C4-2B (cell line): Measurements from ENCODE around the gene MRPS18A.

Source experiments
- ZFX ChIP-seq: fragments of 450-650 bp; IDR thresholded peaks from 2 replicates; pipeline ENCODE4 v1.6.1; 2017
- TF ChIP-seq, protein P1 (sequence below): fragments of 450-650 bp; conservative IDR thresholded peaks from 2 replicates; pipeline ENCODE4 v1.5.1; 2017; ENCODE audit warnings: mild to moderate bottlenecking

GRCh38 chr6:43712579-43712978 is 25.0 kb upstream of the MRPS18A start:
- no peak for TF ChIP-seq ZFX
- TF ChIP-seq, protein P1, sequence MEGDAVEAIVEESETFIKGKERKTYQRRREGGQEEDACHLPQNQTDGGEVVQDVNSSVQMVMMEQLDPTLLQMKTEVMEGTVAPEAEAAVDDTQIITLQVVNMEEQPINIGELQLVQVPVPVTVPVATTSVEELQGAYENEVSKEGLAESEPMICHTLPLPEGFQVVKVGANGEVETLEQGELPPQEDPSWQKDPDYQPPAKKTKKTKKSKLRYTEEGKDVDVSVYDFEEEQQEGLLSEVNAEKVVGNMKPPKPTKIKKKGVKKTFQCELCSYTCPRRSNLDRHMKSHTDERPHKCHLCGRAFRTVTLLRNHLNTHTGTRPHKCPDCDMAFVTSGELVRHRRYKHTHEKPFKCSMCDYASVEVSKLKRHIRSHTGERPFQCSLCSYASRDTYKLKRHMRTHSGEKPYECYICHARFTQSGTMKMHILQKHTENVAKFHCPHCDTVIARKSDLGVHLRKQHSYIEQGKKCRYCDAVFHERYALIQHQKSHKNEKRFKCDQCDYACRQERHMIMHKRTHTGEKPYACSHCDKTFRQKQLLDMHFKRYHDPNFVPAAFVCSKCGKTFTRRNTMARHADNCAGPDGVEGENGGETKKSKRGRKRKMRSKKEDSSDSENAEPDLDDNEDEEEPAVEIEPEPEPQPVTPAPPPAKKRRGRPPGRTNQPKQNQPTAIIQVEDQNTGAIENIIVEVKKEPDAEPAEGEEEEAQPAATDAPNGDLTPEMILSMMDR, result no peak
